Astrocyte of the spinal cord (primary cell): Measurements from ENCODE around the gene ZFP42.

Source experiments
- DNase-seq: peaks from one replicate; pipeline ENCODE4 v3.0.0; 2011; ENCODE audit warnings: low read depth, low spot score
- H3K4me3 ChIP-seq: 2 replicates; pipeline ENCODE4 v1.5.1; 2011; ENCODE audit warnings: low read depth, mild to moderate bottlenecking, low read length, moderate library complexity
- in situ Hi-C: cut with HindIII; loops from 2 replicates; pipeline ENCODE4 v1.10.0; 2017; ENCODE audit warnings: low sequenced_read_pairs
- TF ChIP-seq, protein P1 (sequence below): IDR thresholded peaks from 2 replicates; pipeline ENCODE4 v1.5.1; 2012; ENCODE audit warnings: low read depth, mild to moderate bottlenecking, low read length, inconsistent platforms

ZFP42 gene

DNA sequence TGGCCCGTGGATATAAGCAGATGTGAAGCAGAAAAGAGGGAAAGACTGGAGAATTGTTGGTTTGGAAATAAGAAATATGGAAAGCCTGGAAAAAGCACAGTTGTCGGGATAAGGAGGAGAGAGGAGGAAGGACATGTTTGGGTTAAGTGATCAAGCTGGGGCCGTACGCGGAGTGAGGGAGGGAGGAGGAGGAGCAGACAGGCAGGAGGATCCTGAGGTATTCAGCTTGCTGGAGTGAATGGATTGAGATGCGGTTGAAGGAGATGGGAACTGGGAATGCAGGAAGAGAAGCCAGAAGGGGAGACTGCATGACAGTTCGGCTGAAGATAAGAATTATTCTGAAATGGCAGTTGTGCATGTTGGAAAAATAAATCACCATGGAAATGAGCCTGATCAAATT, 21.2 kb downstream of the ZFP42 start:
- TF ChIP-seq, protein P1, sequence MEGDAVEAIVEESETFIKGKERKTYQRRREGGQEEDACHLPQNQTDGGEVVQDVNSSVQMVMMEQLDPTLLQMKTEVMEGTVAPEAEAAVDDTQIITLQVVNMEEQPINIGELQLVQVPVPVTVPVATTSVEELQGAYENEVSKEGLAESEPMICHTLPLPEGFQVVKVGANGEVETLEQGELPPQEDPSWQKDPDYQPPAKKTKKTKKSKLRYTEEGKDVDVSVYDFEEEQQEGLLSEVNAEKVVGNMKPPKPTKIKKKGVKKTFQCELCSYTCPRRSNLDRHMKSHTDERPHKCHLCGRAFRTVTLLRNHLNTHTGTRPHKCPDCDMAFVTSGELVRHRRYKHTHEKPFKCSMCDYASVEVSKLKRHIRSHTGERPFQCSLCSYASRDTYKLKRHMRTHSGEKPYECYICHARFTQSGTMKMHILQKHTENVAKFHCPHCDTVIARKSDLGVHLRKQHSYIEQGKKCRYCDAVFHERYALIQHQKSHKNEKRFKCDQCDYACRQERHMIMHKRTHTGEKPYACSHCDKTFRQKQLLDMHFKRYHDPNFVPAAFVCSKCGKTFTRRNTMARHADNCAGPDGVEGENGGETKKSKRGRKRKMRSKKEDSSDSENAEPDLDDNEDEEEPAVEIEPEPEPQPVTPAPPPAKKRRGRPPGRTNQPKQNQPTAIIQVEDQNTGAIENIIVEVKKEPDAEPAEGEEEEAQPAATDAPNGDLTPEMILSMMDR = no peak
- H3K4me3 ChIP-seq = no peak overlapping the region
- in situ Hi-C loops = no loop called here
- no peak for DNase-seq

DNA sequence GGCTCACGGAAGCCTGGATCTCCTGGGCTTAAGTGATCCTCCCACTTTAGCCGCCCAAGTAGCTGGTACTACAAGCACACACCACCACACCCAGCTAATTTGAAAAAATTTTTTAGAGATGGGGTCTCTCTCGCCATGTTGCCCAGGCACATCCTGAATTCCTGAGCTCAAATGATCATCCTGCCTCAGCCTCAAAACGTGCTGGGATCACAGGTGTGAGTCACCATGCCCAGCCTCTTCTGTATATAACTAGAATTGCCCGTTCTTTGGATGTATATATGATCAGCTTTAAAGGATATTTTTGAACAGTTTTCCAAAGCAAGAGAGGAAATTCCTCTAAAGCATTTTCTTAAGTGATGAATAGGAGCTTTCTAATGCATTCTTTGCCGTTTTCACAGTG, 22.7 kb downstream of the ZFP42 start:
- DNase-seq = no peak
- H3K4me3 ChIP-seq = no peak overlapping the region
- in situ Hi-C loops = no loop called here
- TF ChIP-seq, protein P1 = no peak

DNA sequence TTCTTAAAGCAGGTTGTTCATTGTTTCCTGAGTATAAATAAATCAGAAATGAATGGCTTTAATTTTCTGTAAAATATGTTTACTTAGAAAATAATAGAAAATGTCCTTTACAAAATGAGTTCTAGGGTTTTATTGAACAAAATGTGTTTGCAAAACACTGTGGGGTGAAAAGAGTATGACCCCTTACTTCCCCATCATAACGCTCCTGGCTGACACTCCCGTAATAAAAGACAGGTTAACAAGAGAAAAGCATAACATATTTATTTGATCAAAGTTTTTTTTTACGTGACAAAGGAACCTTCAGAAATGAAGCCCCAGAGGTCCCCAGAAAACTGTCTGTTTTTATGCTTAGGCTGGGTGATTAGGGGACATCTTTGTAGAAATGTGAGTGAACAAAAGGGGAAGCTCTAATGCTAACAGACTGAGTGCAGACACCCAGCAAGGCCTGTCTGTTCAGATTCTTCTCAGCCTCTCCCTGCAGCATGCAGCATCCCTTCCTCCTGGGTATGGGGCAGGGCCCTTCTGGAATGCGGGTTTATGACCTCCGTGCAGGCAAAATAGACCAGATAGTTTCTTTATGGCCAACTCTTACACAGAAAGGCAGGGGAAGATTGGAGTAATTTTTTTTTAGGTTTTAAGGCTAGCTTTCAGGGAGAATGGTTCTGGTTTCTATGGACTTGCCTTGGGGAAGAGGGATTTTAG, 26.1 kb downstream of the ZFP42 start:
- DNase-seq = no peak
- in situ Hi-C loops = no loop called here
- H3K4me3 ChIP-seq = no peak overlapping the region
- TF ChIP-seq, protein P1 = no peak

DNA sequence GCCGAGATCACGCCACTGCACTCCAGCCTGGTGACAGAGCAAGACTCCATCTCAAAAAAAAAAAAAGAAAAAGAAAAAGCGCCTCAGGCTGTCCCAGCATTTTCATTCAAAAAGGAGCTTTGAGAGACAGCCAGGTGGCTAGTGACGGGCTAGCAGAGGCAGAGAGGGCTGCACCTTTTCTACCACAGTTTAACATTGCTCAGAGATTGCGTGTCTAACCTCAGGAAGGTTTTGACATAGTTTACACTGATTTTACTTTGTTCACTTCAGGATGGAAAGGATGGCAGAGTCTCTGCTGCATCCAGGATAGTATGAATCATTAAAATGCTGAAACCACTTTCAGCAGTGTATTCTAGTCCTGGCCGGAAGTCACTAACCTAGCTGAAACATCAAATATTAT, 28.1 kb downstream of the ZFP42 start:
- no peak for DNase-seq
- in situ Hi-C loops = no loop called here
- TF ChIP-seq, protein P1 = no peak
- H3K4me3 ChIP-seq = no peak overlapping the region

DNA sequence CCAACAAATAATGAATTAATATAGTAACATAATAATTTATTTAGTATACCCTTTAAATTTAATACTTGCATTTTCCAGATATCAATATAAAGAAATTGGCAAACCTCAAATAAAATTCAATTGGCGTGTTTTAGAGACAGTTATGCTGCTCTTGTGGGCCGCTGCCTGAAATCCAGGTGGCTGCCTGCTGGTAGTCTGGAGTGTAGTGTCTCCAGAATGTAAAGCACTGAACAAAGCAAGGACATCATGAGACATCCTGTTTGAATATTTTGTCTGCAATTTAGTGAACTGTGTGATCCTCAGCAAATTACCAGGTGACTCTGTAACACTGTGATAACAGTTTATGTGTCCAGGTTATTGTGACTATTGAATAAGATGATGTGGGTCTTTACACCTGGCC, 29.9 kb downstream of the ZFP42 start:
- no peak overlapping the region for H3K4me3 ChIP-seq
- TF ChIP-seq, protein P1 = no peak
- in situ Hi-C loops = no loop called here
- DNase-seq = no peak

DNA sequence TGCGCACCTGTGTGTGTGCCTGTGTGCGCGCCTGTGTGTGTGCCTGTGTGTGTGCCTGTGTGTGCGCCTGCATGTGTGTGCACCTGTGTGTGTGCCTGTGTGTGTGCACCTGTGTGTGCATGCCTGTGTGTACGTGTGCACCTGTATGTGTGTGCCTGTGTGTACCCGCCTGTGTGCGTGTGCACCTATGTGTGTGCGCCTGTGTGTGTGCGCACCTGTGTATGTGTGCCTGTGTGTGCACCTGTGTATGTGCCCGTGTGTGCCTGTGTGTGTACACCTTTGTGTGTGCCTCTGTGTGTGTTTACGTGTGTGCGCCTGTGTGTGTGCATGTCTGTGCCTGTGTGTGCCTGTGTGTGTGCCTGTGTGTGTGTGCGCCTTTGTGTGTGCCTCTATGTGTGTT, 33.5 kb downstream of the ZFP42 start:
- DNase-seq = no peak
- TF ChIP-seq, protein P1 = no peak
- H3K4me3 ChIP-seq = no peak overlapping the region
- in situ Hi-C loops = no loop called here

DNA sequence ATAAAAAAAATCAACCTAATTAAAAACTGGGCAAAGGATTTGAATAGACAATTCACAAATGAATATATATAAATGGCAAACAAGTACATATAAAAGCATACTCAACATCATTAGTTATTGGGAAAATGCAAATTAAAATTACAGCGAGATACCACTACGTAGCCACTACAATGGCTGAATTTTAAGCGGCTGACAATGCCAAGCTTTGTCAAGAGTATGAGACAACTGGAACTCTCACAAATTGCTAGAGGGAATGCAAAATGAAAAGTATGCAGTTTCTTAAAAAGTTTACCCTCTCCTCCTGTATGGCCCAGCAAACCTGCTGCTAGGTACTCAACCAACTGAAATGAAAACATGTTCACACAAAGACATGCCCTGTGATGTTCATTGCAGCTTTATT, 34.8 kb downstream of the ZFP42 start:
- in situ Hi-C loops = no loop called here
- TF ChIP-seq, protein P1 = no peak
- no peak for DNase-seq
- H3K4me3 ChIP-seq = no peak overlapping the region
